Small intestine (tissue), 4 donors: ENCODE measurements around the gene PCDHGB4. TPM values are rescaled to one million over a fixed set of nuclear protein-coding genes. Genes with fewer than 3 reads are reported as not detected.

Experiments used
- polyA plus RNA-seq, 4 donors: library from polyadenylated mRNA; stranded (reverse) in 3 of 4; unstranded in 1 of 4; fragments of 200-250 nt in 3 of 4; fragments of 120-200 nt in 1 of 4; gene quantifications; one replicate each; pipeline versions ENCODE4 v1.2.1 to v1.2.3, GENCODE V29; 2013
- donor health status: healthy with polysubstance abuse.
- donor health status: Bipolar disorder and iron deficiency.
- donor health status: healthy.

PCDHGB4 gene
- polyA plus RNA-seq, 4 donors, result 0.75 to 0.77 TPM; not detected in 2

Other genes starting within 250 kb of the PCDHGB4 start
- gene PCDHB6, start 237.6 kb upstream of the PCDHGB4 start, polyA plus RNA-seq, result under 1 TPM in 2 of 4 donors, not detected in 2; 0.13 to 0.52 TPM
- 1 to 10 TPM in 1 of 4 donors, under 1 TPM in 2, not detected in 1; 0.27 to 1.1 (median 0.36) TPM for gene PCDHB7, start 215.1 kb upstream of the PCDHGB4 start, polyA plus RNA-seq
- under 1 TPM in 2 of 4 donors, not detected in 2; 0.18 to 0.49 TPM for gene PCDHB8, start 209.9 kb upstream of the PCDHGB4 start, polyA plus RNA-seq
- under 1 TPM in 2 of 4 donors, not detected in 2; 0.37 to 0.65 TPM for gene PCDHB16, start 205.3 kb upstream of the PCDHGB4 start, polyA plus RNA-seq
- under 1 TPM in 2 of 4 donors, not detected in 2; 0.34 to 0.44 TPM for gene PCDHB9, start 200.5 kb upstream of the PCDHGB4 start, polyA plus RNA-seq
- gene PCDHB10, start 195.3 kb upstream of the PCDHGB4 start, polyA plus RNA-seq, result 1 to 10 TPM in 2 of 4 donors, not detected in 2; 1.1 to 1.3 TPM
- gene PCDHB11, start 188.1 kb upstream of the PCDHGB4 start, polyA plus RNA-seq, result under 1 TPM in 2 of 4 donors, not detected in 2; 0.27 to 0.65 TPM
- under 1 TPM in 2 of 4 donors, not detected in 2; 0.46 to 0.71 TPM for gene PCDHB12, start 179.0 kb upstream of the PCDHGB4 start, polyA plus RNA-seq
- under 1 TPM in 2 of 4 donors, not detected in 2; 0.49 to 0.71 TPM for gene PCDHB13, start 173.8 kb upstream of the PCDHGB4 start, polyA plus RNA-seq
- gene PCDHB14, start 164.4 kb upstream of the PCDHGB4 start, polyA plus RNA-seq, result 1 to 10 TPM in 1 of 4 donors, under 1 TPM in 1, not detected in 2; 0.81 to 1.5 TPM
- 1 to 10 TPM in 2 of 4 donors, under 1 TPM in 2; 0.22 to 1.7 (median 0.65) TPM for gene PCDHB15, start 142.3 kb upstream of the PCDHGB4 start, polyA plus RNA-seq
- under 1 TPM in 3 of 4 donors, not detected in 1; 0.12 to 0.45 (median 0.15) TPM for gene SLC25A2, start 83.6 kb upstream of the PCDHGB4 start, polyA plus RNA-seq
- gene TAF7, start 66.9 kb upstream of the PCDHGB4 start, polyA plus RNA-seq, result 10 to 100 TPM; 58.8 to 91.9 (median 66.1) TPM
- gene PCDHGA1, start 57.2 kb upstream of the PCDHGB4 start, polyA plus RNA-seq, result under 1 TPM in 3 of 4 donors, not detected in 1; 0.10 to 0.27 (median 0.13) TPM
- under 1 TPM in 3 of 4 donors, not detected in 1; 0.27 to 0.81 (median 0.64) TPM for gene PCDHGA2, start 48.9 kb upstream of the PCDHGB4 start, polyA plus RNA-seq
- under 1 TPM in 2 of 4 donors, not detected in 2; 0.24 to 0.49 TPM for gene PCDHGA3, start 43.9 kb upstream of the PCDHGB4 start, polyA plus RNA-seq
- under 1 TPM in 2 of 4 donors, not detected in 2; 0.19 to 0.21 TPM for gene PCDHGB1, start 37.6 kb upstream of the PCDHGB4 start, polyA plus RNA-seq
- under 1 TPM in 2 of 4 donors, not detected in 2; 0.31 to 0.43 TPM for gene PCDHGA4, start 32.7 kb upstream of the PCDHGB4 start, polyA plus RNA-seq
- under 1 TPM in 2 of 4 donors, not detected in 2; 0.37 to 0.68 TPM for gene PCDHGB2, start 27.7 kb upstream of the PCDHGB4 start, polyA plus RNA-seq
- under 1 TPM in 2 of 4 donors, not detected in 2; 0.43 to 0.68 TPM for gene PCDHGA5, start 23.5 kb upstream of the PCDHGB4 start, polyA plus RNA-seq
- gene PCDHGB3, start 17.5 kb upstream of the PCDHGB4 start, polyA plus RNA-seq, result under 1 TPM in 2 of 4 donors, not detected in 2; 0.31 to 0.43 TPM
- 1 to 10 TPM in 1 of 4 donors, under 1 TPM in 1, not detected in 2; 0.72 to 1.0 TPM for gene PCDHGA6, start 13.8 kb upstream of the PCDHGB4 start, polyA plus RNA-seq
- under 1 TPM in 2 of 4 donors, not detected in 2; 0.30 to 0.32 TPM for gene PCDHGA7, start 5.0 kb upstream of the PCDHGB4 start, polyA plus RNA-seq
- gene PCDHGA8, start 4.9 kb downstream of the PCDHGB4 start, polyA plus RNA-seq, result under 1 TPM in 2 of 4 donors, not detected in 2; 0.10 to 0.15 TPM
- gene PCDHGB5, start 10.2 kb downstream of the PCDHGB4 start, polyA plus RNA-seq, result 1 to 10 TPM in 2 of 4 donors, under 1 TPM in 1, not detected in 1; 0.27 to 1.6 (median 1.2) TPM
- gene PCDHGA9, start 15.1 kb downstream of the PCDHGB4 start, polyA plus RNA-seq, result 1 to 10 TPM in 1 of 4 donors, under 1 TPM in 1, not detected in 2; 0.75 to 1.0 TPM
- gene PCDHGB6, start 20.3 kb downstream of the PCDHGB4 start, polyA plus RNA-seq, result 1 to 10 TPM in 2 of 4 donors, not detected in 2; 1.3 to 1.4 TPM
- 1 to 10 TPM in 2 of 4 donors, under 1 TPM in 1, not detected in 1; 0.27 to 2.2 (median 1.2) TPM for gene PCDHGA10, start 25.3 kb downstream of the PCDHGB4 start, polyA plus RNA-seq
- gene PCDHGB7, start 30.0 kb downstream of the PCDHGB4 start, polyA plus RNA-seq, result 1 to 10 TPM in 2 of 4 donors, not detected in 2; 1.8 to 2.8 TPM
- 1 to 10 TPM in 1 of 4 donors, under 1 TPM in 1, not detected in 2; 0.81 to 1.0 TPM for gene PCDHGA11, start 33.4 kb downstream of the PCDHGB4 start, polyA plus RNA-seq
- gene PCDHGA12, start 42.8 kb downstream of the PCDHGB4 start, polyA plus RNA-seq, result 1 to 10 TPM in 1 of 4 donors, under 1 TPM in 2, not detected in 1; 0.41 to 1.5 (median 0.54) TPM
- gene PCDHGC3, start 88.3 kb downstream of the PCDHGB4 start, polyA plus RNA-seq, result 10 to 100 TPM in 2 of 4 donors, 1 to 10 TPM in 2; 2.5 to 33.3 (median 8.9) TPM
- under 1 TPM in 2 of 4 donors, not detected in 2; 0.34 TPM for gene PCDHGC4, start 97.3 kb downstream of the PCDHGB4 start, polyA plus RNA-seq
- gene PCDHGC5, start 101.4 kb downstream of the PCDHGB4 start, polyA plus RNA-seq, result under 1 TPM in 2 of 4 donors, not detected in 2; 0.07 to 0.18 TPM
- 10 to 100 TPM; 58.4 to 97.3 (median 90.6) TPM for gene DIAPH1, start 231.3 kb downstream of the PCDHGB4 start, polyA plus RNA-seq
- gene HDAC3, start 249.2 kb downstream of the PCDHGB4 start, polyA plus RNA-seq, result 10 to 100 TPM; 39.0 to 65.0 (median 49.6) TPM
- gene RELL2, start 249.3 kb downstream of the PCDHGB4 start, polyA plus RNA-seq, result 1 to 10 TPM; 1.9 to 5.4 (median 3.8) TPM